ENCODE results near the gene ATP9B.
"Not testable (repeated sequence)": the region's sequence is repeated elsewhere in the genome, so short reads cannot be mapped to it uniquely, and the experiment has no call there.

ATP9B gene

GRCh38 chr18:79070486-79070885, 1.3 kb downstream of the ATP9B start:
- TF ChIP-seq EZH2phosphoT487 (IDR thresholded peaks at IDR 0.05; ENCODE audit: low read depth) = no peak
- TF ChIP-seq CTCF (IDR thresholded peaks at IDR 0.05; ENCODE audit: low read depth, low read length) = no peak
- Histone ChIP-seq H4K20me1 (ENCODE audit: insufficient read depth, low read length) (peaks cover 19% of the 10 kb centered on the region; the same call in 1 of the 2 replicates), H2AFZ (ENCODE audit: low read depth, low read length) (0 out of 2 replicates have a peak overlapping the region, but pooled peaks have one; percentile 1), H3K9me3 (ENCODE audit: insufficient read depth, low read length) (0 out of 2 replicates have a peak, but pooled peaks cover 2% of the 10 kb centered on the region), H3K4me2 (ENCODE audit: low read length) (peak overlapping the region; percentile 94), H3K4me3 (ENCODE audit: low read length) (peak overlapping the region; percentile 80), H3K36me3 (replicated peaks; ENCODE audit: low read depth, low read length) (peaks cover 14% of the 10 kb centered on the region), H3K79me2 (ENCODE audit: low read length) (peaks cover 57% of the 10 kb centered on the region), H3K9ac (ENCODE audit: low read length) (peak overlapping the region; percentile 73), H3K27ac (ENCODE audit: low read length) (peak overlapping the region; percentile 46), H3K4me1 (ENCODE audit: low read length) (peaks cover 15% of the 10 kb centered on the region), H3K27me3 (ENCODE audit: low read depth, low read length) (no peaks in the 10 kb centered on the region)

DNA sequence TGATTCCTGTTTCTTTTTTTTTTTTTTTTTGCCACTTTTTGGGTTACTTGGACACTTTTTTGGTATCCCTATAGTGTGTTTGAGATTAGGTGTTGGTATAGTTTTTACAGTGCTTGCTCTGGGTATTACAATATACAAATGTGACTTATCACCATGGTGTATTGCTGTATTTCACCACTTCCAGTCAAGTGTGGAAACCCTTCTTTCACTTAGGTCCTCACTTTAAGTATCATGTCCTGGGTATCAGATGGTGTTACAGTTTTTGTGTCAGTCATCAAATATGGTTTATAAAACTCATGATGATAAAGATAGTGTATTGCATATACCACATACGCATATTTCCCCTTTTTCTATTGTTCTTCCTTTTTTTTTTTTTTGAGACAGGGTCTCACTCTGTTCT, 1.8 kb downstream of the ATP9B start:
- TF ChIP-seq EZH2phosphoT487 (IDR thresholded peaks at IDR 0.05; ENCODE audit: low read depth) (no peak), CTCF (IDR thresholded peaks at IDR 0.05; ENCODE audit: low read depth, low read length) (no peak)
- peak overlapping the region; percentile 80 for H3K4me3 ChIP-seq (ENCODE audit: low read length)
- 0 out of 2 replicates have a peak, but pooled peaks cover 2% of the 10 kb centered on the region for H3K9me3 ChIP-seq (ENCODE audit: insufficient read depth, low read length)
- no peak overlapping the region for H2AFZ ChIP-seq (ENCODE audit: low read depth, low read length)
- peaks cover 15% of the 10 kb centered on the region for H3K36me3 ChIP-seq (replicated peaks; ENCODE audit: low read depth, low read length)
- peak overlapping the region; percentile 73; the same call in 1 of the 2 replicates for H3K9ac ChIP-seq (ENCODE audit: low read length)
- peaks cover 15% of the 10 kb centered on the region for H3K4me1 ChIP-seq (ENCODE audit: low read length)
- peaks cover 23% of the 10 kb centered on the region; the same call in 1 of the 2 replicates for H4K20me1 ChIP-seq (ENCODE audit: insufficient read depth, low read length)
- peak overlapping the region; percentile 94 for H3K4me2 ChIP-seq (ENCODE audit: low read length)
- no peak overlapping the region for H3K27ac ChIP-seq (ENCODE audit: low read length)
- no peaks in the 10 kb centered on the region for H3K27me3 ChIP-seq (ENCODE audit: low read depth, low read length)
- peaks cover 62% of the 10 kb centered on the region for H3K79me2 ChIP-seq (ENCODE audit: low read length)

DNA sequence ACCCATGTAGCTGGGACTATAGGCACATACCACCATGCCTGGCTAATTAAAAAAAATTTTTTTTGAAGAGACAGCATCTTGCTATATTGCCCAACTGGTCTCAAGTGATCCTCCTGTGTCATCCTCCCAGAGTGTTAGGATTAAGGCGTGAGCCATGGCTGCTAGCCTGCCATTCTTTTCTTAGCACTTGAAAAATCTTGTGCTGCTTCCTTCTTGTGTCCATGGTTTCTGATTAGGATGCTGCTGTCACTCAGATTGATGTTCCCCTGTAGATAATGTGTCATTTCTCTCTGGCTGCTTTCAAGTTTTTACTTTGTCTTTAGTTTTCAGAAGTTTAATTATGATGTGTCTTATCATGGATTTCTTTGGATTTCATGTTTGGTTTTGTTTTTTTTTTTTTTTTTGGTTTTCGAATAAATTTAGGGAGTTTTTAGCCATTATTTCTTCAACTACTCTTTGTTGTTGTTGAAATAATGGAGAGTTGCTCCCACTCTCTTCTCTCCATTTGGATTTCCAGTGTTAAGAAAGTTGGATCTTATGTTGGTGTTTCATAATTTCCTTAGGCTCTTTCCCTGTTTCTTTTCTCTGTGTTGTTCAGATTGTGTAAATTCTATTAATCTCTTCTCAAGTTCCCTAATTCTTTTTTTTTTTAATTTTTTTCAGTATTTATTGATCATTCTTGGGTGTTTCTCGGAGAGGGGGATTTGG, 2.5 kb downstream of the ATP9B start:
- Histone ChIP-seq H3K4me2 (ENCODE audit: low read length) (no peak overlapping the region), H2AFZ (ENCODE audit: low read depth, low read length) (no peak overlapping the region), H3K9ac (ENCODE audit: low read length) (no peak overlapping the region), H4K20me1 (ENCODE audit: insufficient read depth, low read length) (peaks cover 29% of the 10 kb centered on the region; the same call in 1 of the 2 replicates), H3K4me1 (ENCODE audit: low read length) (peaks cover 15% of the 10 kb centered on the region), H3K27me3 (ENCODE audit: low read depth, low read length) (no peaks in the 10 kb centered on the region), H3K36me3 (replicated peaks; ENCODE audit: low read depth, low read length) (peaks cover 15% of the 10 kb centered on the region), H3K4me3 (ENCODE audit: low read length) (no peak overlapping the region), H3K79me2 (ENCODE audit: low read length) (peaks cover 68% of the 10 kb centered on the region), H3K27ac (ENCODE audit: low read length) (no peak overlapping the region), H3K9me3 (ENCODE audit: insufficient read depth, low read length) (0 out of 2 replicates have a peak, but pooled peaks cover 2% of the 10 kb centered on the region)
- TF ChIP-seq CTCF (IDR thresholded peaks at IDR 0.05; ENCODE audit: low read depth, low read length) (no peak), EZH2phosphoT487 (IDR thresholded peaks at IDR 0.05; ENCODE audit: low read depth) (no peak)

GRCh38 chr18:79072655-79073054, 3.5 kb downstream of the ATP9B start:
- H3K9ac ChIP-seq (ENCODE audit: low read length); H2AFZ ChIP-seq (ENCODE audit: low read depth, low read length); H3K4me3 ChIP-seq (ENCODE audit: low read length); H3K27ac ChIP-seq (ENCODE audit: low read length); H3K4me2 ChIP-seq (ENCODE audit: low read length); H3K27me3 ChIP-seq (ENCODE audit: low read depth, low read length); H3K9me3 ChIP-seq (ENCODE audit: insufficient read depth, low read length): not testable (repeated sequence)
- peaks cover 15% of the 10 kb centered on the region for H3K36me3 ChIP-seq (replicated peaks; ENCODE audit: low read depth, low read length)
- H4K20me1 ChIP-seq (ENCODE audit: insufficient read depth, low read length) = peaks cover 37% of the 10 kb centered on the region; the same call in 1 of the 2 replicates
- H3K79me2 ChIP-seq (ENCODE audit: low read length) = peaks cover 78% of the 10 kb centered on the region
- H3K4me1 ChIP-seq (ENCODE audit: low read length) = peaks cover 15% of the 10 kb centered on the region
